Endothelial cell of umbilical vein (primary cell): ENCODE data around the gene YIPF1. TPM values are rescaled to one million over a fixed set of nuclear protein-coding genes. Genes with fewer than 3 reads are reported as not detected.

Experiments used
- BruUV-seq: library from RNA; stranded (reverse); fragments of 400-500 nt; replicated peaks from 2 replicates; lab custom pipeline; 2021; lab: Mats Ljungman, UMichigan
- CTCF ChIA-PET: fragments of 300-600, 350-600 bp; sonication (Branson Sonifier 250); formaldehyde crosslinking; loops from one replicate; lab custom pipeline; 2021; ENCODE audit warnings: antibody characterized with exemption, inconsistent platforms; lab: Charles Lee
- POLR2A ChIA-PET: fragments of 300-600, 350-600 bp; sonication (Branson Sonifier 250); formaldehyde crosslinking; loops from one replicate; lab custom pipeline; 2021; ENCODE audit warnings: antibody characterized with exemption, inconsistent platforms; lab: Charles Lee
- DNase-seq: peaks from one replicate; pipeline ENCODE4 v3.0.0-alpha.2; 2011; ENCODE audit warnings: low read depth, low spot score
- FAIRE-seq: peaks from 2 replicates; lab custom pipeline; 2011; peaks lifted over from hg19 to GRCh38; lab: Jason Lieb, UNC
- H2AFZ ChIP-seq: 2 replicates; pipeline ENCODE4 v1.6.0; 2012; ENCODE audit warnings: low read depth, low read length, control low read depth, inconsistent platforms
- H3K27ac ChIP-seq: 2 replicates; pipeline ENCODE4 v1.5.1; 2011; ENCODE audit warnings: low read depth, mild to moderate bottlenecking, control low read depth, low read length, moderate library complexity; ENCODE audit not compliant: insufficient read depth
- H3K27me3 ChIP-seq, 2 experiments: 2 replicates each; pipeline versions ENCODE4 v1.6.0 to v1.6.1; 2011; ENCODE audit warnings: low read length in 2 of 2, mixed read lengths in 1 of 2; ENCODE audit not compliant: control insufficient read depth in 2 of 2, insufficient read depth in 2 of 2
- H3K36me3 ChIP-seq, 2 experiments: 2 replicates in 1 of 2; 3 replicates in 1 of 2; pipeline ENCODE4 v1.5.1; 2011; ENCODE audit warnings: low read length in 2 of 2, mild to moderate bottlenecking in 1 of 2, moderate library complexity in 1 of 2; ENCODE audit not compliant: control insufficient read depth in 2 of 2, insufficient read depth in 2 of 2; ENCODE audit errors: extremely low read depth in 1 of 2
- H3K4me1 ChIP-seq: 3 replicates; pipeline ENCODE4 v1.5.1; 2011; ENCODE audit warnings: mild to moderate bottlenecking, low read length; ENCODE audit not compliant: control insufficient read depth, insufficient read depth; ENCODE audit errors: extremely low read depth
- H3K4me2 ChIP-seq: 2 replicates; pipeline ENCODE4 v1.6.1; 2011; ENCODE audit warnings: low read length, control low read depth, mixed read lengths; ENCODE audit not compliant: insufficient read depth
- H3K4me3 ChIP-seq, 3 experiments: fragments of 200-600 bp in 1 of 3; sonication (generic), shearing (Covaris generic) in 1 of 3; replicated peaks in 1 of 3; 2 replicates each; pipeline ENCODE4 v1.5.1; 2011 to 2016; ENCODE audit warnings: control low read depth in 3 of 3, low read length in 3 of 3, mild to moderate bottlenecking in 2 of 3, inconsistent platforms in 1 of 3, low read depth in 1 of 3, moderate library complexity in 1 of 3; ENCODE audit not compliant: insufficient read depth in 1 of 3
- H3K79me2 ChIP-seq: 2 replicates; pipeline ENCODE4 v1.6.0; 2012; ENCODE audit warnings: low read length, inconsistent platforms; ENCODE audit not compliant: control insufficient read depth, insufficient read depth
- H3K9ac ChIP-seq: replicated peaks from 2 replicates; pipeline ENCODE3; 2011; ENCODE audit warnings: low read length, control low read depth; ENCODE audit not compliant: insufficient read depth; ENCODE audit errors: extremely low read depth
- H3K9me1 ChIP-seq: replicated peaks from 3 replicates; pipeline ENCODE4 v1.6.0; 2011; ENCODE audit warnings: mild to moderate bottlenecking, low read length; ENCODE audit not compliant: control insufficient read depth, insufficient read depth; ENCODE audit errors: extremely low read depth
- H3K9me3 ChIP-seq: replicated peaks from 2 replicates; pipeline ENCODE4 v1.5.1; 2012; ENCODE audit warnings: low read length, inconsistent platforms; ENCODE audit not compliant: control insufficient read depth, insufficient read depth
- H4K20me1 ChIP-seq: replicated peaks from 2 replicates; pipeline ENCODE3; 2011; ENCODE audit warnings: mild to moderate bottlenecking, low read length; ENCODE audit not compliant: control insufficient read depth, insufficient read depth; ENCODE audit errors: extremely low read depth
- EZH2 ChIP-seq: IDR thresholded peaks from 2 replicates; pipeline ENCODE4 v1.6.1; 2012; ENCODE audit warnings: borderline replicate concordance, low read depth, mild to moderate bottlenecking, moderate library complexity, low read length, inconsistent platforms; ENCODE audit not compliant: severe bottlenecking
- JUN ChIP-seq: IDR thresholded peaks from 2 replicates; pipeline ENCODE4 v1.6.1; 2011; ENCODE audit warnings: borderline replicate concordance, low read depth; ENCODE audit not compliant: insufficient read length, insufficient read depth
- dilution Hi-C: fragments of 300-500 bp; cut with MboI; formaldehyde crosslinking; loops from one replicate; pipeline ENCODE4 v1.15.0; 2019; ENCODE audit warnings: low sequenced_read_pairs; ENCODE audit not compliant: extremely low pct_ligation_motif_present
- intact Hi-C: fragments of 100-400 bp; cut with micrococcal nuclease; formaldehyde crosslinking; loops from one replicate; pipeline ENCODE4 v1.10.0; 2022
- polyA plus RNA-seq, 4 experiments: library from polyadenylated mRNA; depleted of rRNA in 3 of 4; stranded (reverse) in 3 of 4; unstranded in 1 of 4; fragments of >200 nt; gene quantifications; 2 replicates each; pipeline versions ENCODE4 v1.2.1 to v1.2.3, GENCODE V29; 2011 to 2012; ENCODE audit warnings: missing spikeins in 1 of 4
- total RNA-seq: library from RNA; stranded (reverse); gene quantifications from 2 replicates; pipeline ENCODE4 v1.2.3, GENCODE V29; 2021
- TF ChIP-seq, protein P1 (sequence below), 2 donors: IDR thresholded peaks; 1 replicate in 1 of 2; 2 replicates in 1 of 2; pipeline ENCODE4 v1.5.1; 2011; ENCODE audit warnings: low read length in 2 of 2, mild to moderate bottlenecking in 2 of 2, moderate library complexity in 2 of 2, control low read depth in 1 of 2, inconsistent platforms in 1 of 2, low read depth in 1 of 2; ENCODE audit not compliant: insufficient read depth in 1 of 2; ENCODE audit errors: extremely low read depth in 1 of 2

Gene YIPF1
- total and polyA plus RNA-seq, 2 donors (not counting 3 experiments of a cell fraction or from before 2014, with no cell fraction given), result 14.8 to 26.2 TPM

DNA sequence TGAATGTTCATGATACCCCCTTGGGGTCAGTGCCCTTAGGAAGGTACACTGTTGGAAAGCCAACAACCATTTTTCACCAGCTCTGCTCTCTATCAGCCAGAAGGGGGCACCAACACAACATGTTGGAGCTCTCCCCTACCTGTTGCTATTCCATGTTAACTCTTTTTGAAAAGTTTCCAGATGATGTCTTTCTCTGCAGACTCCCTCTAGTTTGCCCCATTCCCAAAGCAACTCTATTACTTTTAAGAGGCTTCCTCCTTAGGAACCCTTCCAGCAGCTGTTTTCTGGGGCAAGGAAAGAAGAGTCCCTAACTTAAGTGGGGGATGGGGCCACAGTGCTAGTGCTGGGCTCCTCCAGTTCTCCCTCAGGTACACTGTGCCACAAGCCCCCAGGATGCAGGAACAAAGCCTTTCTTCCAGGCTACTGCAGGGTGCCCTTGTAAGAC lies 28.6 kb downstream of the YIPF1 start:
- intact Hi-C loops, result loop anchor here (1.0 to 5.0 kb wide), 5 partner anchors 88 to 951 kb away; no protein-coding TSS in a partner anchor
- H3K79me2 ChIP-seq, result no peaks in the 10 kb centered on the region
- H3K27me3 ChIP-seq, result no peaks in the 10 kb centered on the region
- H3K4me3 ChIP-seq, result no peak overlapping the region
- no peaks in the 10 kb centered on the region for H3K9me3 ChIP-seq
- H4K20me1 ChIP-seq, result no peaks in the 10 kb centered on the region
- no peaks in the 10 kb centered on the region for H3K4me1 ChIP-seq
- POLR2A ChIA-PET, result no interaction called here
- CTCF ChIA-PET, result interaction anchor here (0.6 to 5.7 kb wide), 44 partner anchors 10 to 953 kb away, joined by 3 to 81 read pairs (median 4); partner anchors contain the start of genes IFT25, LRRC42, NDC1 and TCEANC2
- no peak overlapping the region for H2AFZ ChIP-seq
- H3K9ac ChIP-seq, result no peak overlapping the region
- peaks cover 0 to 4% of the 10 kb centered on the region in 2 experiments for H3K36me3 ChIP-seq
- no peak overlapping the region for H3K27ac ChIP-seq
- no peak overlapping the region for H3K4me2 ChIP-seq
- FAIRE-seq (no peak), DNase-seq (peak; percentile 51)
- TF ChIP-seq, protein P1, sequence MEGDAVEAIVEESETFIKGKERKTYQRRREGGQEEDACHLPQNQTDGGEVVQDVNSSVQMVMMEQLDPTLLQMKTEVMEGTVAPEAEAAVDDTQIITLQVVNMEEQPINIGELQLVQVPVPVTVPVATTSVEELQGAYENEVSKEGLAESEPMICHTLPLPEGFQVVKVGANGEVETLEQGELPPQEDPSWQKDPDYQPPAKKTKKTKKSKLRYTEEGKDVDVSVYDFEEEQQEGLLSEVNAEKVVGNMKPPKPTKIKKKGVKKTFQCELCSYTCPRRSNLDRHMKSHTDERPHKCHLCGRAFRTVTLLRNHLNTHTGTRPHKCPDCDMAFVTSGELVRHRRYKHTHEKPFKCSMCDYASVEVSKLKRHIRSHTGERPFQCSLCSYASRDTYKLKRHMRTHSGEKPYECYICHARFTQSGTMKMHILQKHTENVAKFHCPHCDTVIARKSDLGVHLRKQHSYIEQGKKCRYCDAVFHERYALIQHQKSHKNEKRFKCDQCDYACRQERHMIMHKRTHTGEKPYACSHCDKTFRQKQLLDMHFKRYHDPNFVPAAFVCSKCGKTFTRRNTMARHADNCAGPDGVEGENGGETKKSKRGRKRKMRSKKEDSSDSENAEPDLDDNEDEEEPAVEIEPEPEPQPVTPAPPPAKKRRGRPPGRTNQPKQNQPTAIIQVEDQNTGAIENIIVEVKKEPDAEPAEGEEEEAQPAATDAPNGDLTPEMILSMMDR (IDR thresholded peaks at IDR 0.05; ENCODE audit: extremely low read depth in 1 of 2, insufficient read depth in 1 of 2, low read depth in 1 of 2, low read length in 2 of 2), result peak; percentile 79 to 85
- TF ChIP-seq JUN, result no peak
- dilution Hi-C loops, result no loop called here
- BruUV-seq, result no TSS peak
- no peaks in the 10 kb centered on the region for H3K9me1 ChIP-seq

DNA sequence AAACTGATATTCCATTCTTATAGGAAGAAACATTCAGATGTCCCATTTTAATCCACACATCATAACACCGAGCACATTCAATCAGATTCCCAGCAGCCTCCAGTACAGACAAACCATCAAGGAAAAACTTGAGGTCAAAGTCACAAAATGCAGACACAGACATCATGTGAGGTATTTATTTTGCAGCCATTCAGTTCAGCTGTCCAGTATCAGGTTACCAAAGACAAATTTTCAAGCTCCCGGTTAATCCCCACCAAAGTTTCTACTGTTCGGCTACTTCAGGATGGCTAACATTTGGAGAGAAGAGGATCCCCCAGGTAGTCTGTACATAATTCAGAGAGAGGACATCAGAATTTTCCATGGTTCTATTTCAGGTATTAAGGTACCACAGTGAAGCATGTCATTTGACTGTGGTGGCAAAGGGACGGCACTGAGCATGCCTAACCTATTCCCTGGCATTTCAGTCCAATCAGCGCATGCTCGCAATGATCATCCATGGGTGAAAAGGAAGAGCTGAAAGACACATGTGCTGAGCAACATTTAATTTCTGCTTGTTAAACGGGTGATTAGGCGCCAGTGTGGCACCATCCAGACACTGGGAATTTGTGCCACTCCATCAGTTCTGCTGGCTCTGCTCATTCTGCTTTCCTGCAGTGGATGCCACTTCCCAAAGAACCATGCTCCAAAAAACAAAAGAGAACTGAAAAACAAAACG lies 37.9 kb downstream of the YIPF1 start:
- Histone ChIP-seq H3K4me1 (no peaks in the 10 kb centered on the region), H3K9ac (no peak overlapping the region), H3K9me1 (no peaks in the 10 kb centered on the region), H2AFZ (no peak overlapping the region), H3K27me3 (no peaks in the 10 kb centered on the region), H3K4me3 (no peak overlapping the region), H3K27ac (no peak overlapping the region), H4K20me1 (no peaks in the 10 kb centered on the region), H3K36me3 (peaks cover 0 to 5% of the 10 kb centered on the region in 2 experiments), H3K9me3 (no peaks in the 10 kb centered on the region), H3K4me2 (no peak overlapping the region), H3K79me2 (no peaks in the 10 kb centered on the region)
- dilution Hi-C loops, result no loop called here
- intact Hi-C loops, result no loop called here
- CTCF ChIA-PET, result interaction anchor here (2.1 to 3.8 kb wide), 2 partner anchors 8 to 27 kb away, joined by 6 to 27 read pairs; no protein-coding TSS in a partner anchor
- TF ChIP-seq EZH2, result no peak
- TF ChIP-seq, protein P1 (IDR thresholded peaks at IDR 0.05; ENCODE audit: extremely low read depth in 1 of 2, insufficient read depth in 1 of 2, low read depth in 1 of 2, low read length in 2 of 2), result no peak
- POLR2A ChIA-PET, result no interaction called here
- BruUV-seq, result no TSS peak
- FAIRE-seq (no peak), DNase-seq (no peak)
